ENCODE results near the gene INCENP.
"Not testable (repeated sequence)": the region's sequence is repeated elsewhere in the genome, so short reads cannot be mapped to it uniquely, and the experiment has no call there.

INCENP gene

DNA sequence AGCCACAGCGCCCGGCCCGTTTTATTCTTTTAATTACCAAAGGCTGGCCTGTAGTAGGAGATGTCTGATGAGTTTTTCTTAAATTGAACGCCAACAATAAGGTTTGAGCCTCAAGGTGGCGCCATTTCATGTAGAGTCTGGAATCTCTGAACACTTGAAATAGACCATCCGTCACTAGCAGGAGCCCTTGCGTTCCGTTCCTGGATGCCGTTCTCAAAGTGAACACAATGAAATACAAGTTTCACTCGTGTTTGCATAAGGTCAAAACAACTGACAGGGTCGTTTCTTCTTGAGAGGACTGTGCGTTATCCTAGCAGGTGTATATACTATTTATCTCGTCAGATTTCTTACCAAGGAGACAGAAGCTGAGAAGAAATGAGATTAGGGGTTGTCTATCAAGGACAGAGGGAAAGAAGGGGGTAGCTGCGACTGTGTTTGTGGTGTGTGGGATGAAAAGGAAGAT, 47.5 kb downstream of the INCENP start:
- peak; percentile 91 for DNase-seq (ENCODE audit: low spot score)

DNA sequence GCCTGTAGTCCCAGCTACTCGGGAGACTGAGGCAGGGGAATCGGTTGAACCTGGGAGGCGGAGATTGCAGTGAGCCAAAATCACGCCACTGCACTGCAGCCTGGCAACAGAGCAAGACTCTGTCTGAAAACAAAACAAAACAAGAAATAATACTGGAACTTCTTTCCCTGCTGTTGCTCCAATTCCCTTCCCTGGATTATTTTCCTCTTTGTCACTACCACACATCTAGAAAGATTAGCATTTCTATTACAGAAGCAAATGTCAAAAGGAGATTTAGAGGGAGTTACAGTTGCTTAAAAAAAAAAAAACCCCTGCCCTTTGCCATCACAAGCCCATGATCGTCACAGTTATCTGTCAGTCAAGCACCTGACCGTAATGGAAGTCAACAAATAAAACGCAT, 48.5 kb downstream of the INCENP start:
- DNase-seq (ENCODE audit: low spot score) = no peak

DNA sequence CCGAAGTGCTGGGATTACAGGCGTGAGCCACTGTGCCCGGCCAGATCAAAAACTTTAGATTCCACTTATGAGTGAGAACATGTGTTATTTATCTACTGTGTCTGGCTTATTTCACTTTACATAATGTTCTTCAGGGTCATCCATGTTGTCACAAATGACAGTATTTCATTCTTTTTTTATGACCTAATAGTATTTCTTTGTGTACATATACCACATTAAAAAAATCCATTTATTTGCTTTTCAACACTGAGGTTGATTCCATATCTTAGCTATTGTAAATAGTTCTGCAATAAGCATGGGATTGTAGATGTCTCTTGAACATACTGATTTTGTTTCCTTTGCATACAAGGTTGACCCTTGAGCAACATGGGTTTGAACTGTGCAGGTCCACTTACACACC, 53.0 kb downstream of the INCENP start:
- no peak for DNase-seq (ENCODE audit: low spot score)

DNA sequence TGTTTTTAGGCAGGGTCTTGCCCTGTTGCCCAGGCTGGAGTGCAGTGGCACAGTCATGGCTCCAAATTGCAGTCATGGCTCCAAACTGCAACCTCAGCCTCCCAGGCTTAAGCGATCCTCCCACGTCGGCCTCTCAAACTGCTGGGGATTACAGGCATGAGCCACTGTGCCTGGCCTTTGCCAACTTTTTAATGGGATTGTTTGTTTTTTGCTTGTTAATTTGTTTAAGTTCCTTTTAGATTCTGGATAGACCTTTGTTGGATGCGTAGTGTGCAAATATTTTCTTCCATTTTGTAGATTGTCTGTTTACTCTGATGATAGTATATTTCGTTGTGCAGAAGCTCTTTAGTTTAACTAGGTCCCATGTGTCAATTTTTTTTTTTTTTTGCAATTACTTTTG, 56.2 kb downstream of the INCENP start:
- DNase-seq (ENCODE audit: low spot score) = no peak

DNA sequence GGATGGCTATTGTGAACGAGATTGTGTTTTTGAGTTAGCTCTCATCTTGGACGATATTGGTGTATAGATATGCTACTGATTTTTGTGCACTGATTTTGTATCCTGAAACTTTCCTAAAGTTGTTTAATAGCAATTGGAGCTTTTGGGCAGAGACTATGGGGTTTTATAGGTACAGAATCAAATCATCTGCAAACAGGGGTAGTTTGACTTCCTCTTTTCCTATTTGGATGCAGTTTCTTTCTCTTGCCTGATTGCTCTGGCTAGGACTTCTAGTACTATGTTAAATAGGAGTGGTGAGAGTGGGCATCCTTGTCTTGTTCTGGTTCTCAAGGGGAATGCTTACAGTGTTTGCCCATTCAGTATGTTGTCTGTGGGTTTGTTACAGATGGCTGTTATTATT, 57.3 kb downstream of the INCENP start:
- no peak for DNase-seq (ENCODE audit: low spot score)

DNA sequence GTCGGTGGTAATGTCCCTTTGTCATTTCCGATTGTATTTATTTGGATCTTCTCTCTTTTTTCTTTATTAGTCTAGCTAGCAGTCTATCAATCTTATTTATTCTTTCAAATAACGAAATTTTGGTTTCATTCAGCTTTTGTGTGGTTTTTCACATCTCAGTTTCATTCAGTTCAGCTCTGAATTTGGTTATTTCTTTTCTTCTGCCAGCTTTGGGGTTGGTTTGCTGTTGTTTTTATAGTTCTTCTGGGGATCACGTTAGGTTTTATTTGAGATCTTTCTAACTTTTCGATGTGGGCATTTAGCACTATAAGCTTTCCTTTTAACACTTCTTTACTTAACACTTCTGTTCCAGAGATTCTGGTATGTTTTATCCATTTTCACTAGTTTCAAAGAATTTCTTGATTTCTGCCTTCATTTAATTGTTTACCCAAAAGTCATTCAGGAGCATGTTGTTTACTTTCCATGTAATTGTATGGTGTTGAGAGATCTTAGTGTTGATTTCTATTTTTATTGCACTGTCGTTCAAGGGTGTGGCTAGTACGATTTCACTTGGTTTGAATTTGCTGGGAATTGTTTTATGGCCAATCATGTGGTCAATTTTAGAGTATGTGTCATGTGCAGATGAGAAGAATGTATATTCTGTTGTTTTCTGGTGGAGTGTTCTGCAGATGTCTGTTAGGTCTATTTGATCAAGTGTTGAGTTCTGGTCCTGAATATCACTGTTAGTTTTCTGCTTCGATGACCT, 58.5 kb downstream of the INCENP start:
- no peak for DNase-seq (ENCODE audit: low spot score)

DNA sequence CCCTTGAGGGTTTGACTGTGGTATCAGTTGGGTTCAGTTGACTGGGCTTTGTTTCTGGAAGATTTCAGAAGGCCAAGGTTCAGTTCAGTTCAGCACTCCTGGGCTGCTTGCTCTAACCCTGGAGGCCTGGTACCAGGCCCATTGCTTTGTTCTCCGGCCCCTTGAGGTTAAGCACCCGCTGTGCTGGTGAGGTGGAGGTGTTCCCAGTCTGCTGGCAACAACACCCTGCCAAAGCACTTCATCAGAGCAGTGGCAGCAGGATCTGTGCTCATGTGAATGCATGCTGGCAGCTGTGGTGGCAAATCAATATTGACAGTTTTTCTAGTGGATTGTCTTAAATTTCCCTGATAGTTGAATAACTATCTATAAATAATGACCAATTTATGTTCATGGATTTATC, 62.4 kb downstream of the INCENP start:
- no peak for DNase-seq (ENCODE audit: low spot score)

DNA sequence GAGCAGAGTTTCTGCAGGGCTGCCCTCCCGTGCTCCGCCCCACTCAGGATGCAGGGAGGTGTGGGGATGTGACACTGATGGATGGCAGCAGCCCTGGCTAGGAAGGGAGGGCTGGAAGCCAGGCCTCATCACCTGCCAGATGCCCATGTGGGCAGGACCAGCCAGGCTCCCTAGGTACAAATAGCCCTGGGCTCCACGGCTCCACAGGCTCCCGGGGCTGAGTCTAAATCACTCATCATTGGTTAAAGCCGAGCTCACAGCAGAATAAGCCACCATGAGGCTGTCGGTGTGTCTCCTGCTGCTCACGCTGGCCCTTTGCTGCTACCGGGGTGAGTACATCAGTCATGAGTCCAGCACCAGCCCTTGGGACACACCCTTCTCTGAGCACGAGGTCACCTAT, 66.2 kb downstream of the INCENP start, which contains the start of gene SCGB1D1:
TSS of gene SCGB1D1 (plus strand) at position 206 of the 400 bp plus-strand sequence. CDS start at position 275, 69 bp downstream.
- no peak for DNase-seq (ENCODE audit: low spot score)

DNA sequence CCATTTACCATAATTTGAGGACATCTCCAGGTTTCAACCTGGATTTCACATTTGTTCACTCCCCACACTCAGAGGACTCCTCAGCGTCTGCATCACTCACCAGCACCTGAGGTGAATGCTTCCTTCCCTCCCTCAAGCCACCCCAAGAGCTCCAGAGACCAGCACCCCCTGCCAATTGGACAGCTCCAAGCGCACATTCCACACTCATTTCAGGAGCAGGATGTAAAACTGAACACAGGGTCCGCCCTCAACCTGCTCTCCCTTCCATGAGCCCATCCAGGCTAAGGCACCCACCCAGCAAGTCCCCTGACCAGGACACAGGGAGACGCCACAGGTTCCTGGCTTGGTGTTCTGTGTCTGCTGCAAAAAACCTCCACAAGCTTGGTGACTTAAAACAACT, 70.1 kb downstream of the INCENP start:
- no peak for DNase-seq (ENCODE audit: low spot score)

DNA sequence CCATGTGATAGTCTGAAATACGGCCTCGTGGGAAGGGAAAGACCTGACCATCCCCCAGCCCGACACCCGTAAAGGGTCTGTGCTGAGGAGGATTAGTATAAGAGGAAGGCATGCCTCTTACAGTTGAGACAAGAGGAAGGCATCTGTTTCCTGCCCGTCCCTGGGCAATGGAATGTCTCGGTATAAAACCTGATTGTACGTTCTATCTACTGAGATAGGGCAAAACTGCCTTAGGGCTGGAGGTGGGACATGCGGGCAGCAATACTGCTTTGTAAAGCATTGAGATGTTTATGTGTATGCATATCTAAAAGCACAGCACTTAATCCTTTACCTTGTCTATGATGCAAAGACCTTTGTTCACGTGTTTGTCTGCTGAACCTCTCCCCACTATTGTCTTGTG, 71.2 kb downstream of the INCENP start:
- DNase-seq (ENCODE audit: low spot score) = not testable (repeated sequence)

DNA sequence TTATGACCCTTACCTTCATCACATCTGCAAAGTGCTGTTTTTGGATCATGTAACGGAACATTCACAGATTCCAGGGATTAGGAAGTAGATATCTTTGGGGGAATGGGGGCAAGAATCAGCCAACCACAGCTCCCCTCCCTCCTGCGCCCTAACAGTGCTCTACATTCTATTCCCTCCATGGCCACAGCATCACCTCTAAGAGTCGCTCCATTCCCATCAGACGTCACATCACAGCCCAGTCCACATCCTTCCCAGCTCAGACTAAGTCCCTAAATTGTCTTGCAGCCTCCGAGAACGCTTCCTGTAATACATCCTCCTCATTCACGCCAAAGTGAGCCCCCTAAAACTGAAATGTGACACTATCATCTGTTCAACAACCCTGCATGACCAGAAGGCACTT, 72.1 kb downstream of the INCENP start:
- DNase-seq (ENCODE audit: low spot score) = no peak

DNA sequence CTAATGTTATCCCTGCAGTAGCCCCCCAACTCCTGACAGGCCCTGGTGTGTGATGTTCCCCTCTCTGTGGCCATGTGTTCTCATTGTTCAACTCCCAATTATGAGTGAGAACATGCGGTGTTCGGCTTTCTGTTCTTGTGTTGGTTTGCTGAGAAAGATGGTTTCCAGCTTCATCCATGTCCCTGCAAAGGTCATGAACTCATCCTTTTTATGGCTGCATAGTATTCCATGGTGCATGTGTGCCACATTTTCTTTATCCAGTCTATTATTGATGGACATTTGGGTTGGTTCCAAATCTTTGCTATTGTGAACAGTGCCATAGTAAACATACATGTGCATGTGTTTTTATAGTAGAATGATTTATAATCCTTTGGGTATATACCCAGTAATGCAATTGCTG, 73.6 kb downstream of the INCENP start:
- DNase-seq (ENCODE audit: low spot score) = not testable (repeated sequence)

DNA sequence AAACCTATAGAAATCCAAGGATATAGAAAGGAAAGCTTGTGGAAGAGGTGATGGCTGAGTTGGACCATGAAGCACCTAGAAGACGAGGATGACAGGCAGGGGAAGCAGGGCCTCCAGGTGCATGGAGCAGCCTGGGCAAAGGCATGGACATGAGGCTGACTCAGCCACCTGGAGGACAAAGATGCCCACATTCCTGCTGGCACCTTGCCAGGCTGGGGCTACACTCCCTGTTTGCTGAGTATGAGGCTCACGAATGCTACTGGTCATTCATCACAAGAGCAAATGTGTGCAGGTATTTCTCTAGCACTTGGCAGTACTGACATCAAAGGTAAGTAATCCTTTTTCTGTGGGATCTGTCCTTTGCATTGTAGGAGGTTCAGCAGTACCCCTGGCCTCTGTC, 77.6 kb downstream of the INCENP start:
- DNase-seq (ENCODE audit: low spot score) = no peak
